ENCODE measurements around the gene RPH3AL.
"Not testable (repeated sequence)": the region's sequence is repeated elsewhere in the genome, so short reads cannot be mapped to it uniquely, and the experiment has no call there.

The RPH3AL gene

GRCh38 chr17:381516-381915 is 28.9 kb upstream of the RPH3AL start:
- FAIRE-seq: peak; percentile 40

GRCh38 chr17:379531-380465 is 27.2 kb upstream of the RPH3AL start:
- FAIRE-seq (peak; percentile 31), DNase-seq (ENCODE audit: insufficient read length, low spot score) (no peak)

More at GRCh38 chr17:381516-381915, 28.9 kb upstream of the RPH3AL start:
- DNase-seq (ENCODE audit: insufficient read length, low spot score): no peak

GRCh38 chr17:378068-378467 is 25.5 kb upstream of the RPH3AL start:
- DNase-seq (ENCODE audit: insufficient read length, low spot score): no peak
- FAIRE-seq: no peak

- FAIRE-seq (no peak), DNase-seq (ENCODE audit: insufficient read length, low spot score) (no peak)
These were observed 24.6 kb upstream of the RPH3AL start for GRCh38 chr17:376936-377863.

GRCh38 chr17:373613-374230 is 21.1 kb upstream of the RPH3AL start:
- DNase-seq (ENCODE audit: insufficient read length, low spot score) (no peak), FAIRE-seq (peak; percentile 36)

- DNase-seq (ENCODE audit: insufficient read length, low spot score): no peak
- no peak for FAIRE-seq
These were observed 19.8 kb upstream of the RPH3AL start for GRCh38 chr17:372157-373152.

GRCh38 chr17:371583-371982 is 19.0 kb upstream of the RPH3AL start:
- no peak for DNase-seq (ENCODE audit: insufficient read length, low spot score)
- no peak for FAIRE-seq

GRCh38 chr17:367656-368055 is 15.0 kb upstream of the RPH3AL start:
- DNase-seq (ENCODE audit: insufficient read length, low spot score); FAIRE-seq: not testable (repeated sequence)

- DNase-seq (ENCODE audit: insufficient read length, low spot score): not testable (repeated sequence)
These were observed 14.3 kb upstream of the RPH3AL start for GRCh38 chr17:366657-367615.

GRCh38 chr17:364766-365165 is 12.2 kb upstream of the RPH3AL start:
- FAIRE-seq (no peak), DNase-seq (ENCODE audit: insufficient read length, low spot score) (no peak)

More at GRCh38 chr17:366657-367615, 14.3 kb upstream of the RPH3AL start:
- peak; percentile 33 for FAIRE-seq

GRCh38 chr17:364308-364707 is 11.7 kb upstream of the RPH3AL start:
- DNase-seq (ENCODE audit: insufficient read length, low spot score): no peak

GRCh38 chr17:362721-363120 is 10.1 kb upstream of the RPH3AL start:
- DNase-seq (ENCODE audit: insufficient read length, low spot score) (no peak), FAIRE-seq (no peak)

More at GRCh38 chr17:364308-364707, 11.7 kb upstream of the RPH3AL start:
- no peak for FAIRE-seq

GRCh38 chr17:360092-360750 is 7.6 kb upstream of the RPH3AL start:
- no peak for FAIRE-seq
- no peak for DNase-seq (ENCODE audit: insufficient read length, low spot score)

- DNase-seq (ENCODE audit: insufficient read length, low spot score) (no peak), FAIRE-seq (peak; percentile 4)
These were observed 6.0 kb upstream of the RPH3AL start for GRCh38 chr17:358491-359151.

GRCh38 chr17:357644-358043 is 5.0 kb upstream of the RPH3AL start:
- FAIRE-seq: no peak
- DNase-seq (ENCODE audit: insufficient read length, low spot score): no peak

- DNase-seq (ENCODE audit: insufficient read length, low spot score): no peak
- no peak for FAIRE-seq
These were observed 4.2 kb upstream of the RPH3AL start for GRCh38 chr17:356671-357434.

Measured in HTR-8/SVneo (cell line).